ENCODE data around the gene FILIP1L.

- TF ChIP-seq POLR2AphosphoS5 (IDR thresholded peaks at IDR 0.05; ENCODE audit: low read depth, low read length) = no peak
- no peak for TF ChIP-seq REST (IDR thresholded peaks at IDR 0.05; ENCODE audit: insufficient read depth in 1 of 2, low read depth in 2 of 2, low read length in 2 of 2)
- no peak for TF ChIP-seq TAF1 (IDR thresholded peaks at IDR 0.05; ENCODE audit: borderline replicate concordance, insufficient read depth, low read length)
- no peak for TF ChIP-seq SIN3A (IDR thresholded peaks at IDR 0.05; ENCODE audit: borderline replicate concordance, insufficient read depth, low read length)
- no peak for TF ChIP-seq FOXP2 (optimal IDR thresholded peaks at IDR 0.05; ENCODE audit: borderline replicate concordance, extremely low read depth, extremely low read length, insufficient read depth)
Observed at GRCh38 chr3:100008081-100008698, 106.1 kb downstream of the FILIP1L start.
